GM12878 (cell line): ENCODE results near the gene MITF.

ENCODE experiments used
- BMI1 ChIP-seq: fragments of 450-650 bp; IDR thresholded peaks from 2 replicates; pipeline ENCODE4 v1.6.1; 2016; ENCODE audit warnings: mild to moderate bottlenecking, moderate library complexity, borderline replicate concordance
- CTCF ChIP-seq, 3 experiments: IDR thresholded peaks in 2 of 3; conservative IDR thresholded peaks in 1 of 3; 2 replicates each; pipeline ENCODE4 v1.5.1; 2011; ENCODE audit warnings: low read depth in 3 of 3, low read length in 3 of 3, mild to moderate bottlenecking in 3 of 3, control low read depth in 2 of 3, moderate library complexity in 2 of 3, inconsistent platforms in 1 of 3, mixed read lengths in 1 of 3; ENCODE audit not compliant: control insufficient read depth in 2 of 3, insufficient read depth in 1 of 3; ENCODE audit errors: extremely low read depth in 1 of 3
- GABPA ChIP-seq: IDR thresholded peaks from 2 replicates; pipeline ENCODE4 v1.6.1; 2014; ENCODE audit warnings: antibody characterized with exemption, low read depth, mild to moderate bottlenecking, inconsistent platforms
- MYC ChIP-seq: IDR thresholded peaks from 2 replicates; pipeline ENCODE4 v1.6.1; 2011; ENCODE audit warnings: mild to moderate bottlenecking, low read length, moderate library complexity, inconsistent platforms; ENCODE audit not compliant: insufficient read depth, insufficient replicate concordance, insufficient read length, severe bottlenecking
- NR2C2 ChIP-seq: IDR thresholded peaks from 2 replicates; pipeline ENCODE4 v1.6.1; 2011; ENCODE audit warnings: borderline replicate concordance, low read depth; ENCODE audit not compliant: control insufficient read depth, insufficient read length
- PBX3 ChIP-seq: IDR thresholded peaks from 2 replicates; pipeline ENCODE4 v1.6.1; 2011; ENCODE audit warnings: mild to moderate bottlenecking, low read depth, low read length, moderate library complexity; ENCODE audit not compliant: insufficient replicate concordance
- POLR2AphosphoS5 ChIP-seq: IDR thresholded peaks from 2 replicates; pipeline ENCODE4 v1.6.1; 2011; ENCODE audit warnings: mild to moderate bottlenecking, low read length, inconsistent platforms
- TAF1 ChIP-seq: IDR thresholded peaks from 2 replicates; pipeline ENCODE4 v1.6.1; 2011; ENCODE audit warnings: mild to moderate bottlenecking, low read depth, low read length, borderline replicate concordance
- ZNF207 ChIP-seq: fragments of 450-650 bp; IDR thresholded peaks from 2 replicates; pipeline ENCODE4 v1.6.1; 2014; ENCODE audit warnings: antibody characterized with exemption, mild to moderate bottlenecking, borderline replicate concordance
- TF ChIP-seq, protein P1 (sequence below): IDR thresholded peaks from 2 replicates; pipeline ENCODE4 v1.6.1; 2011; ENCODE audit warnings: low read depth, mild to moderate bottlenecking, low read length, moderate library complexity, borderline replicate concordance; ENCODE audit errors: extremely low read depth

GRCh38 chr3:69972672-69973071, 233.4 kb downstream of the MITF start:
- TF ChIP-seq TAF1 (no peak), NR2C2 (no peak), POLR2AphosphoS5 (no peak), GABPA (no peak), CTCF (IDR thresholded peaks at IDR 0.05 in 2 of 3, conservative IDR thresholded peaks at IDR 0.05 in 1 of 3; ENCODE audit: control insufficient read depth in 2 of 3, extremely low read depth in 1 of 3, insufficient read depth in 1 of 3, low read depth in 3 of 3, low read length in 3 of 3) (no peak), PBX3 (no peak), MYC (no peak), BMI1 (no peak), ZNF207 (no peak)
- TF ChIP-seq, protein P1, sequence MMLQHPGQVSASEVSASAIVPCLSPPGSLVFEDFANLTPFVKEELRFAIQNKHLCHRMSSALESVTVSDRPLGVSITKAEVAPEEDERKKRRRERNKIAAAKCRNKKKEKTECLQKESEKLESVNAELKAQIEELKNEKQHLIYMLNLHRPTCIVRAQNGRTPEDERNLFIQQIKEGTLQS: no peak
